Measurements from ENCODE around the gene EVI5L.

- TF ChIP-seq CTCF (conservative IDR thresholded peaks at IDR 0.05; ENCODE audit: low read length), result 0 out of 2 replicates have a peak, but pooled peaks have one; percentile 11
- no peak for TF ChIP-seq EZH2phosphoT487 (IDR thresholded peaks at IDR 0.05; ENCODE audit: borderline replicate concordance)
Observed at GRCh38 chr19:7852851-7853769, 23.1 kb downstream of the EVI5L start.
